GM21737 (cell line): ENCODE data around the gene CHML.

ENCODE experiments used
- ATAC-seq: cut with Tn5 transposase; IDR thresholded peaks from one replicate; pipeline ENCODE4 v1.9.1; 2021; ENCODE audit warnings: mild to moderate bottlenecking, moderate library complexity; ENCODE audit not compliant: unreplicated experiment

CHML gene

GRCh38 chr1:241646201-241646600 lies 6.0 kb upstream of the CHML start:
- no peak for ATAC-seq

DNA sequence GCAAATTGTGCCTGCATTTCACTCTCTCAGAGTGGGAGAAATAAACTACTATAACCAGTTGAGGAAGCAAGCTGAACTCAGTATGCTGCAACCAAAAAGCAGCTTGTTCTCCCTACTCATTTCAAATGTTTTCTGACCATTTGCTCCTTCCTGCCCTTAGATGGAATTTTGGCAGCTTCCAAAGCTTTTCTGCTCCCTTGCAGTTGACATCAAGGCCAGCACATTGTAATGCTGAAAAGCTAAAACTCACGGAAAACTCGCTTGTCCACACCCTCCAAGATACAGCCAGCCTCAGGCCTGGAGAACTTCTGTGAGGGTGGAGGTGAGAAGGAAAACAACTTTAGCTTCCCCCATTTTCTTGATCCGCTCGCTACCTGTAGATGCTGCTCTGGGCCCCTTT lies 5.0 kb upstream of the CHML start:
- no peak for ATAC-seq

DNA sequence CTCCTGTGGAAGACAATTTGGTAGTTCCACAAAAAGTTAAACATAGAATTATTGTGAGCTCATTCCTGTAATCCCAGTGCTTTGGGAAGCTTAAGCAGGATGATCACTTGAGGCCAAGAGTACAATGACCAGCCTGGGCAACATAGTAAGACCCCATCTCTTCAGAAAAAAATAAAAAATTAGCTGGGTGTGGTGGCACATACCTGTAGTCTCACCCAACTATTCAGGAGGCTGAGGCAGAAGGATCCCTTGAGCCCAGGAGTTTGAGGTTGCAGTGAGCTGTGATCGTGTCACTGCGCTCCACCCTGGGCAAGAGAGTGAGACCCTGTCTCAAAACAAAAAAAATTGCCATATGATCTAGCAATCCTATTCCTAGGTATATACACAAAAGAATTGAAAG lies 4.1 kb upstream of the CHML start:
- ATAC-seq: no peak

DNA sequence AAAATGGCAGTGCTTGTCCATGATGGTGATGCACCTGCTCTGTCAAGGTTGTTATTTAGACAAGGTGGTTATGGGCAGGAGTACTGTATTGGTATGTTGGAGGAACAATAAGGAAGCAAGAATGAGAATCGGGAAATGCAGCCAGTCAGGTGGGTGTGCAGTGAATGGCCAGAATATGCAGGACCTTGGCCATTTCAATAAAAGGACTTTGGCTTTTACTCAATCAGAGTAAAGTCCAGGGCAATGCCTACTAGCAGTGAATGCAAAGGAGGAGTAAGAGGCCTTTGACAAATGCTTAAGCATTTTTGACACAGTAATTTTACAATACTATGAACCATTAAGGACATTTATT lies 2.4 kb upstream of the CHML start:
- ATAC-seq: no peak

GRCh38 chr1:241641773-241642592 lies 1.8 kb upstream of the CHML start:
- no peak for ATAC-seq

GRCh38 chr1:241640867-241641622 lies 876 bp upstream of the CHML start:
- ATAC-seq: no peak

DNA sequence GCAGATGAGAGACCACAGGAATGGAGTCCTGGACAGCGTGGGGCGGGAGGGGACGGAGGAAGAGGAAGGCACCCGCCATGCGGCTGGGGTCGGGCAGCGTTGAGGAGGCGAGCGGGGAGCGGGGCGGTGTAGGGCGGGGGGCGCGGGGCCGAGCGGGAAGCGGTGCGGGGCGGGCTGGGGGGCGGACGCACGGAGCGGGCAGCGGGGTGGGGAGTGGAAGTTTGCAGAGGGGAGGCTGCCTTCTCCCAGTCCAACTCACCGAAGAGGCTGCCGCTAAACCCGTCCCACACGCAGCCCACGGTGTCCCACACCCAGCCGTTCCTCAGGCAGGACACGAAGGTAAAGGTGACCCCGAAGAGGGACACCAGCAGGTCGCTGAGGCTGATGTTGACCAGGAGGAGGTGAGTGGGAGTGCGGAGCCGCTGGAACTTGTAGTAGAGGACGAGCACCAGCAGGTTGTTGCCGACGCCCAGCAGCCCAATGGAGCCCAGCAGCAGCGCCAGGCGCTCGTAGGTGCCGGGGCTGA lies 483 bp downstream of the CHML start:
- ATAC-seq: peak; percentile 38

GRCh38 chr1:241638909-241639622 lies 1.1 kb downstream of the CHML start:
- no peak for ATAC-seq

DNA sequence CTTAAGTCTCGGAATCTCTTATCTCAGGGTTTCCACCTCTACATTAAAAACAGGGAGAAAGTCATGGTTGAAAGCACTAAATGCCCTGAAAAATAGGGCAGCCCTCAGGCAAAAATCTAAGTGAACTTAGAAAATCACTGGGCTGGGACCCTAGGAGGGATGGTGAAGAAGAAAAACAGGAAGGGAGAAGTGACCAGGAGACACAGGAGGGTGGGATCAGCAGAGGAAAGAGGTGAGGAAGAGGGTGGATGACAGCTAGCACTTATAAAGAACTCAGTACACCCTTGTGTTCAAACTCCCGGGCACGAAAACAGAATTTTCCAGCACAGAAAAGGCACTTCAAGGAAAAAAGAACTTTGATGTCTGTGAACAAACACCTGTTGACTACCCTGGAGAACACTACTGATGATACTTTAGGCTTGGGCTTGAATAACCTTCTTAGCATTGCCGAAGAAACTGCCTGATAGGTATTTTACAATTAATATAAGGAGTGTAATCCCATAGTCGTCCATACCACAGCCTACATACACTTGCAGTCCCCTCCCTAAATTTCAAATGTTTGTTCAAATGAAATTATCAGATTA lies 2.0 kb downstream of the CHML start:
- no peak for ATAC-seq

DNA sequence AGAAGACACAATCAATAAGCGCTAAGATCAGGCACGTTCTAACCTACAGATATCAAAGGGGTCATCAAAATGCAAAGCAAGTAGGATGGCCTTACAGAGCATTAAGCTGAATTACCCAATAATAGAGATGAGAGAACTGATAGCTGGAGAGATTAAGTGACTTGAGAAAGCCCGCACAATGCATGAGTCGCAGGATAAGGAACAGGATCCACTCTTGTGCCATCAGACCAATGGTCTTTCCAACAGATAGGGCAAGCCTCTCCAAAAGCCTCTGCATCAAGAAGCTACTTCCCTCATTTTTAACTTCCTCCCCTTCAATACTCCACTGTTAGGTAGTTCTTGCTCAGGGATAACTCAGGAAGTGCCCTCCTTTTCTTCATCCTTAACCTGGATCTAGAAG lies 2.6 kb downstream of the CHML start:
- ATAC-seq: no peak

DNA sequence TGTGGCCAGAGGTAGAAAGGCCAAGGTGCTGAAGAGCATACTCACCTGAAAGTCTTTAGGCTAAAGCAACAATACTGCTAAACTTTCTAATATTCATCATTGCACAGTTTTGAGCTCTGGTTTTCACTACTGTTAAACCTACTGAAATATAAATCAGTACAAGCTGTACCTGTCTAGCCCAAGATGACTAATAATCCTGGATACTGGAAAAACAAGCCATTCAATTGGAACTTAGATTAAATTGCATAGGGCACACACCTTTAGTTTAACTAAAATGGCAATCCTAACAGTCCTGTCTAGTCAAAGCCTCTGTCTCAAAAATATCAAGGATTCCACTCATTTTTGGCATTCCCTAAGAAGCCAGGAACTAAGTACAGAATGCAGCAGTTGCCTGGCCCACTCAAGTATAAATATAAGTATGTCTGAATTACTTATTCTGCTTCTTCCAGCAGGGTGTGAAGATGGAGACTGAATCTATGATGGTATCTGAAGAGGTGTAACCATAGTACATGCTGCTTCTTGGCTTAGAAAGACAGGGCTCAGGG lies 3.1 kb downstream of the CHML start:
- ATAC-seq: no peak

DNA sequence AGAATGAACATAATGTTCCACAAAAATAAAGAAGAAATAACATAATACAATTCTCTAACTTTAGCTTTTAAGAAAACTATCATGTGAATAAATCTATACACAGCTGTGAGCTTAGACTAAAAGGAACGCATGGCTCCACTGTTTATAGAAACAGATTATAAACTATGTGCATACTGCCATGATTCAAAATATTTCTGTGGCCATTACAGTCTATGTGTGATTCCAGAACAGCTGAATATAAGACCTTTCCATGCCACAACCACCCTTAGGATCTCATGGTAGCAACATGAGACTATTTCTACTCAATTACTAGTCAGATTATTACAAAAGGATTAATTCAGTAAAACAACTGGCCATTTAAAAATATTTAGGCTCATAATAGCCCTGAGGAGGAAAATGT lies 3.9 kb downstream of the CHML start:
- no peak for ATAC-seq

DNA sequence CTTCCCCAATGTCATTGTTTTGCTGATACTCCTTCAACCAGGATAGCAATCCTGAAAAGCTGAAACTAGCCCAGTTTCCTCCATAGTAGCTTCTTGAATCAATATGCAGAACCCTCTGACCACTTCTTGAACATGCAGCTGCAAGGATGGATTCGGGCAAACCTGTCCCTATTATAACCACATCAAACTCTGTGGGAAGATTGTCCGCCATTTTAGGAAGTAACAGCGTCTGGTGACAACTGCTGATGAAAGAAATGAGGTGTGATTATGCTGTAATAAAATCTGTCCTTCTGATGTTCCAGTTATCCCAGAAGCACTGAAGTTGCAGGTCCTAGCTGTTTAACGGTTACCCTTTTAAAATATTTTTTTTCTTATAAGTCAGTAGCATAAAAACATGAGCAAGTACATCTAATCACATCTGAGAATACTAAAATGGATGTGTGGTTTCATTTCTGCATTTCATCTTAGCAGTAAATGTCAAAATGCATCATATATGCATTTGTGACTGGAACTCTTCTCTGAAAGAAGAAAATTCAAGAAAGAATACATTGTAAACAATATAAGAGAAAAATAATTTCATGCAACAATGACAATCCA lies 4.5 kb downstream of the CHML start:
- no peak for ATAC-seq

DNA sequence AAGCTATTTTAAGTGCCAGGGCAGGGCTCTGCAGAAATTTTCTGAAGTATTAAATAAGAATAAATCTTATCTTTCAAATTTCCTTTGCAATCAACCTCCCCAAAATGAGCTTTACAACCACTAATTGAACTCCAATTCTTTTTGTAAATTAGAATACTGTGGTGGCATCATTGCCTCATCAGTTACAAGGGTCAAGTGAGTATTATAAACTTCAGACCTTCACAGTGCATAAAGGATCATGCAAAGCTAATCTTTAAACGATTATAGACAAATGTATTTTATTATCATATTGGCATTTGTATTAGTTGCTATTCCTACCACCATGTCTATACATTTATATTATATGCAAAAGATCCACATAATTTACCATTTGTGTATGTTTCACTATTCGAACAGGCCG lies 7.2 kb downstream of the CHML start:
- ATAC-seq: no peak

DNA sequence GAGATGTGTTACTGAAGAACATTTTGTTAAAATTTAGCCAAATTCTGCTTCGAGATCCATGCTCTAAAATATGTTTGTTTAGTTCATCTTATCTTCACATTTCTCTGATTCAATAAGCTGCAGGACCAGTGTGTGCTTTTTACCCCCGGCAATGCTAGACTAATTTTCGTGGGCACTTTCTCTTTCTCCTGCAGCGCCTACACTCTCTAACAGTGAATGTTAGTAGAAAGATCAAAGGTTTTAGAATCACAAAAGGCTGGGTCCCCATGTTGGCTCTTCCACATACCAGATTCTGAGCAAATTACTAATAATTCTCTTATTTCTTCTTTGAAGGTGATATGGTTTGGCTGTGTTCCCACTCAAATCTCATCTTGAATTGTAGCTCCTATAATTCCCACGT lies 8.5 kb downstream of the CHML start:
- ATAC-seq: no peak

DNA sequence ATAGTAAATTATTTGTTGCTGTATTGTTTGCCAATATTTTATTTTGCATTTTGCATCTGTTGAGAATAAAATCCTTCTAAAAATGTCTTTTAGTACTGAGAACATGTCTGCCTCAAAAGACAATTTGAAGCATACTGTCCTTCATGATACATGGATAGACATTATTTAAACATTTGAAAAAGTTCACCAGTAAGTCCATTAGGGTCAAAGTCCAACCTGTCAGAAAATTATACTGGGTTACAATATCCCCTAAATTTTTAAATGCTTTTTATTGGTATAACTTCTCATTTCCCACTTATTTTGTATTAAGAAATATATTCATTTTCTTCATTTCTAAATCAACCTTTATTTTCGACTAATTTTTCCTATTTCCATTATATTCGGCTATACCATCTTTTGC lies 9.3 kb downstream of the CHML start:
- ATAC-seq: no peak

DNA sequence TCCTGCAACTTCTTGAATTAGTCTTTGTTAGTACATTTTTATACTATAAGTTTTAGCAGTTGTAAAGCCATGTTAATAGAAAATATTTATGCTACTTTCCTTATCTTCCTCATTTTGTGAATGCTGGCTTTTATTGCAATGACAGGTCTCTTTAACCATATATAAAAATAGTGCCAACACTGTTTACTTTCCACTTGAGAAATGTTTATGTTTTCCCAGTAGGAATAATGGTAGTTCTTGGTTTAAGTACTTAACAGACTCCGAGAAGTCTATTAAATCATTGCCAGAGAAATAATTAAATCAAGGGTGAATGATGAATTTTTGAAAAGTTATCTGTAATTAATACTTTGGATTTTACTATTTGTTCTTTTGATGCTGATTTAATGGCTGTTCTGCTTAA lies 9.7 kb downstream of the CHML start:
- no peak for ATAC-seq

GRCh38 chr1:241630005-241630404 lies 10.2 kb downstream of the CHML start:
- no peak for ATAC-seq

DNA sequence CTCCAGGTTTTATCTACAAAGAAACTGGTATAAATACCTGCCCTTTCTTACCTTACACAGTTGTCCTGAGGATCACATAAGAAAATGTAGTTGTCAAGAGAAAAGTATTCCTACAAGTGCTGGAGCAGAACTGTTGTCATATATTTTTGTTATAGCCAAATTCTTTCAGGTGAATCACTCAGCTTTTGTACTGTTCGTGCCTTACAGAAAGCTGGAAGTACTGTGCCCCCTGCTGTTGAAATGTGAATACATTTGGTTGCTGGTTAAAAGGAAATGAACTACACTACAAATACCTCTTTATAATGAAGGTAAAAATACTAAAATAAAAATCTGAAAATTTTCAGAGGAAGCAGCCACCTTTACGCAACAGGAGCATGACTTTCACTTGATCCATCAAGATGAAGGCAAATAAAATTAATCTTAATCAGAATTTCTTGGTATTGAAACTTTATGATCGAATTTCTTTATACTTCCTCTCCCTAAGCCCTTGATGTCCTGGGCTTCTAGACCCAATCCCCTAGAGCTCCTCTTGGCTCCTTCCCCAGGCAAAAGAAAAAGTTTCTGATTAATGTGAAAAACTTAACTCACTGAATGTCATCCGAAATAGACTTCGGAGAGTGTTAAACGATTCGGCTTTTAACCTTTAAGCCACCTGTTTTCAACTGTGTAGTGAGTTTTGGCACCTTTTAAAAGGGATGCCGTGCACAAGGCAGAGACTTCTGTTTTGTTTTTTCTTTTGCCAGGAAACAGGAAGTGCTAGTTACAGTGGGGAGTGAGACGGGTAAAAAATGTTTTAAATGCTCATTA lies 12.5 kb downstream of the CHML start:
- ATAC-seq: peak; percentile 66

- ATAC-seq: no peak
Measured at GRCh38 chr1:241624935-241625334, 15.2 kb downstream of the CHML start.
